DMS53 treated with DMSO at 0.1 percent for 48 hours (cell line): Measurements from ENCODE around the gene TIPRL.
"Not testable (repeated sequence)": the region's sequence is repeated elsewhere in the genome, so short reads cannot be mapped to it uniquely, and the experiment has no call there.

Experiments used
- DNase-seq: peaks from one replicate; lab custom pipeline; 2025; ENCODE audit not compliant: unreplicated experiment; lab: John Stamatoyannopoulos, UW

TIPRL gene

DNA sequence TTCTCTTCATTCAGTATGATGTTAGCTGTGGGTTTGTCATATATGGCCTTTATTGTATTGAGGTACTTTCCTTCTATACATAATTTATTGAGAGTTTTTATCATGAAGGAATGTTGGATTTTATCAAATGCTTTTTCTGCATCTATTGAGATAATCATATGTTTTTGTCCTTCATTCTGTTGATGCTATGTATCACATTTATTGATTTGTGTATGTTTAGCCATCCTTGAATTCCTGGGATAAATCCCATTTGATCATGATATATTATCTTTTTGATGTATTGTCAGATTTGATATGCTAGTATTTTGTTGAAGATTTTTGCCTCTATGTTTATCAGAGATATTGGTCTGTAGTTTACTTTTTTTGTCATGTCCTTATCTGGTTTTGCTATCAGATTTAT is 21.1 kb upstream of the TIPRL start:
- DNase-seq, result no peak

DNA sequence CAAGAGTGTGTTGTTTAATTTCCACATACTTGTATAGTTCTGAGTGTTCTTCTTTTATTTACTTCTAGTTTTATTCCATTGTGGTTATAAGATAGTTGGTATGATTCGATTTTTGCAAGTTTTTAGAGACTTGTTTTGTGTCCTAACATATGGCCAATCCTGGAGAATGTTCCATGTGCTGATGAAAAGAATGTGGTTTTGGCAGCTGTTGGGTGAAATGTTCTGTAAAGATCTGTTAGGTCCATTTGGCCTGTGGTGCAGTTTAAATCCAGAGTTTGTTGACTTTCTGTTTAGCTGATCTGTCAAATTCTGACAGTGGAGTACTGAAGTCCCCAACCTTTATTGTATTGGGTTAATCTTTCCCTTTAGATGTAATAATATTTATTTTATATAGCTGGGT is 19.5 kb upstream of the TIPRL start:
- no peak for DNase-seq

DNA sequence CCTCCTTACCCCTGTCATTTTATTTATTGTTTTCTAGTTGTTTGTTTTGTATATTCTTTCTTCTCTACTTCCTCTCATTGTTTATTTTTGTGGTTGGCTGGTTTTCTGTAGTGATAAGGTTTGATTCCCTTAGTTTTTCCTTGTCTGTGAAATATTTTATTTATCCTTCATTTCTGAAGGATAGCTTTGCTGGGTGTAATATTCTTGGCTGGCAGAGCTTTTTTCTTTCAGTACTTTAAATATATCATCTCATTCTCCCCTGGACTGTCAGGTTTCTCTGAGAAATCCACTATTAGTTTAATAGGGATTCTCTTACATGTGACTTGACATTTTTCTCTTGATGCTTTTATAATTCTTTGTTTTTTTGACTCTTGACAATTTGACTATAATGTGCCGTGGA is 18.8 kb upstream of the TIPRL start:
- no peak for DNase-seq

DNA sequence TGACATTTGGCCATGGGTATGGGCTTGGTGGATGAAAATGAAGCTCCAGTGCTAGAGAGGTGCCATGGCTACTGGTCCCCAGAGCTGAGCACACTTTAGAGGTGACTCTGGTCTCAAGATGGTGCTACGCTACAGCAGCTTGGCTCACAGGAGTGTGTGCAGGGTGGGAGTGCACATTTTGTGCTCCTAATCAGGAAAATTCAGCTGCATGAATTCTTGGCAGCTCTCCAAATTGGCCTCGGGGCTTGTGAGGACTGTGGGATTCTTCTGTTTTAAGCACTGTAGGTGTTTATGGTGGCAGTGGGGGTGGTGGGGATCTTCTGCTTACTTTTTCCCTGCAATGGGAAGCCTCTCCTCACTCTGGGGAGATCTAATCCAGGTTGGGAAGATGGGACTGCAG is 17.3 kb upstream of the TIPRL start:
- no peak for DNase-seq

DNA sequence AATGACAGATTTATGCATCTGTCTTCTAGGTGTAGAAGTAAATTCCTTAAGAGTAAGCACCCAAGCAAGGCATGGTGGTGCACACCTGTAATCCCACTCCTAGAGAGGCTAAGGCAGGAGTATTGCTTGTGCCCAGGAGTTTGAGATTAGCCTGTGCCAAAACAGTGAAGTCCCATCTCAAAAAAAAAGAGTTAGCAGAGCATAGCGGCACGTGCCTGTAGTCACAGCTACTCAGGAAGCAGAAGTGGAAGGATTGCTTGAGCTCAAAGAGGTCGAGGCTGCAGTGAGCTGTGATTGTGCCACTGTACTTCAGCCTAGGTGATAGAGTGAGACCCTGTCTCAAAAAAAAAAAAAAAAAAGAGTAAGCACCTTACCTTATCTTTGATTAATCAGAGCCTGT is 15.1 kb upstream of the TIPRL start:
- no peak for DNase-seq

DNA sequence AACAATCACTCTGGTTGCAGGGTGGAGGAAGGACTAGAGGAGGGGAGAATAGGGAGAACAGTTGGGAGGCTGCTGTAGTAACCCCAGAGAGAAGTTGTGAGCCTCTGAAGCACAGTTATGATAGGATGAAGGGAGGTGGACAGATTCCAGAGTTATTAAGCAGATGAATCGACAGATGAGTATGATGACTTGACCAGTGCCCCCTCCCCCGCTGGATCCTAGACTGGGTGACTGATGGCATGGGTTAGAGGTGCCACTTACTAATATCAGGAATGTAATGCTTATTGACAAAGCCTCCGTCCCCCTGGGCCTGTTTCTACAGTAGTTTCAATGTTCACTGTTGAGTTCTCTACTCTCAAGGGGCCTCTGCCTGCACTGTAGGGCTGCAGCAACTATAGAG is 14.0 kb upstream of the TIPRL start:
- DNase-seq, result no peak

DNA sequence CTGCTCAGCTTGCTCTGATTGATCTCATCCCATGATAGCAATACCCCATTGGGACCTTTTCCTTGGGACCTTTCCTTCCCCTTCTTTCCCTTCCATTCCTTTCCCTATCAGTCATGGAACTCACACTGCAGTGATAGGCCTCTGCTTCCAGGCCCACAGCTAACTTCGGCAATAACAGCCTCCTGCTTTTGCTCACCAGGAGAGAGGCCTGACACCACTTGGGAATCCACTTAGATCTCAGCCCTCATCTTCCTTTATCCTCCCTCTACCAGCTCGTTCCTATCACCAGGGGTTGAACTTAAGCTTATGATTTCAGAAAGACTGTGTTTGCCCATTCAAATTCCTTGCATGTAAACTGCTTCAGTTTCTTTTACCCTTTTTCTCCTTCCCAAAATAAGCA is 11.0 kb upstream of the TIPRL start:
- DNase-seq, result no peak

DNA sequence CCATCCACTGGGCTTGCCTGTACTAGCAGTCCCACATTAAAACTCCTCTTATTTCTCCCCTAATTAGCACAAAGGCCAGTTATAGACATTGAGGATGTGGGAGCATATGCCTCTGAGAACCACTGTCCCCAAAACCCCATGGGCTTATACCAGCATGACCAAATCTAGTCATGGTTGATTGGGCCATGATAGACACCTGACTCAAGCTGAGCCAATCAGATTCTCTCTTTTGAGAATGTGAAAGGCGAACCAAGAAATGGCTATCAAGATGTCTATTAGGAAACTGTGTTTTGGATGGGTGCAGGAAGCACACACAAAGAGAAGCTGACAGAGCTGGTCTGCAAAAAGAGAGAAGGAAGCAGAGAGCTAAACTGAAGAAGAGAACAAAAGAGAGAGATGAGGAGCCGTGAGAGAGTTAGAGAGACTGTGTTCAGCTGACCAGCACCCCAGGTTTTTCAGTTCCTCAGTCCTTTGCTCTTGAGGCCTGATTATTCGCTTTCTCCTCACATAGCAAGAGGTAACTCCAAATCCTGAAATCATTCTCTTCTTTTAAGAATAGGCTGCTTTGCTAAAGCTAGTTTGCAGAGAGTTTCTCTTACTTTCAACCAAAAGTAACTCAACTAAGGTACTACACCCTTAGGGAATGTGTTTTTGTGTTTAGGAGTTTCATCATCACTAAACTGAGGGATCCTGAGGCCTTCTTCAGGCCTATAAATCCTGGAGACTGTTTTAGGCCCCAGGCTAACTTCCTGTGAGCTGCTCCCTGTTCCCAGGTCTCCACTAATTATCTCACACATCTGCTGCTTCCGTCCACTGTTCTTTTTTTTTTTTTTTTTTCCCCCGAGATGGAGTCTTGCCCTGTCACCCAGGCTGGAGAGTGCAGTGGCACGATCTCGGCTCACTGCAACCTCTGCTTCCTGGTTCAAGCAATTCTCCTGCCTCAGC is 7.9 kb upstream of the TIPRL start:
- DNase-seq, result no peak

DNA sequence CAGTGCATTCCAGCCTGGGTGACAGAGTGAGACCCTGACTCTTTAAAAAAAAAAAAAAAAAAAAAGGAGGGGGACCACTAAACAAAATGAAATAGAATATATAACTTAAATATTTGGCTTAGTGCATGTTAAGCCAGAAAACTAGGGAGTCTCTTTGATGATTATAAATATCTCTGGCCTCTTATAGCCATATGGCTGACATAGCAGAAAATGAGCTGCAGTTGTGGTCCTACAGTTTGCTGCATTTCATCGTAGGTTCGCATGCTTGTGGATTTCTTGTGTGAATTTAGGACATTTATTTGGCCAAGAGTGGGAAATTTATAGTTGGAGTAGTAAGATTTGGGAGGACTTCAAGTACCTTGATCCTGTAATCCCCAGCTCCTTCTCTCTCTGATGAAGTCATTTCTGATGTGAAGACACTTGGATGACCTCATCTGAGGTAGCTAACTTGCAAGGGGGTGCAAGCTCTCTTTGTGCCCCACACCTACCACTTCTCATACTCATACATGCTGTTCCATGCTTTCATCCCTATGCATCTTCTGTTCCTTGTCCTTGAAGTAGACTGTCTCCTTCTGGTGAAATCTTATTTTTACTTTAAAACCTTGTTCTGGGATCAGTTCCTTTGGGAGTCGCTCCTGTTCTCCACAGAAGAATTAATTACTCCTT is 6.4 kb upstream of the TIPRL start:
- no peak for DNase-seq

DNA sequence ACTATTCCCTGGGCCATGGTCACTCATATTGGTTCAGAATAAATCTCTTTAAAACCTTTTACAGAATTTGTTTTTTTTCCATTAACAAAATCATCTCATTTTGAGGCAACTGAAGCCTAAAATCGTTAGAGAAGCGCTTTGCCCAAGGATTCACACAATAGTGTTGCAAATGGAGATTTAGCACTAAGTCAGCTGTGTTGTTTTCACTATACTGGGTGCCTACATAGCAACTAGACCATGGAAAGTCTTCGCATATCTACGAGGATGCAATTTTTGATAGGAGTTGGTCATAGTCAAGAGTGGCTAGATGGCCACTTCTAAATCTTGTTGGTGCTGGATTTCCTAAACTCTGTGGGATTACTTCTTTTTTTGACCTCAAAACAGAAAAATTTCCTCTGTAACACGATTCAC is 530 bp upstream of the TIPRL start:
- no peak for DNase-seq

DNA sequence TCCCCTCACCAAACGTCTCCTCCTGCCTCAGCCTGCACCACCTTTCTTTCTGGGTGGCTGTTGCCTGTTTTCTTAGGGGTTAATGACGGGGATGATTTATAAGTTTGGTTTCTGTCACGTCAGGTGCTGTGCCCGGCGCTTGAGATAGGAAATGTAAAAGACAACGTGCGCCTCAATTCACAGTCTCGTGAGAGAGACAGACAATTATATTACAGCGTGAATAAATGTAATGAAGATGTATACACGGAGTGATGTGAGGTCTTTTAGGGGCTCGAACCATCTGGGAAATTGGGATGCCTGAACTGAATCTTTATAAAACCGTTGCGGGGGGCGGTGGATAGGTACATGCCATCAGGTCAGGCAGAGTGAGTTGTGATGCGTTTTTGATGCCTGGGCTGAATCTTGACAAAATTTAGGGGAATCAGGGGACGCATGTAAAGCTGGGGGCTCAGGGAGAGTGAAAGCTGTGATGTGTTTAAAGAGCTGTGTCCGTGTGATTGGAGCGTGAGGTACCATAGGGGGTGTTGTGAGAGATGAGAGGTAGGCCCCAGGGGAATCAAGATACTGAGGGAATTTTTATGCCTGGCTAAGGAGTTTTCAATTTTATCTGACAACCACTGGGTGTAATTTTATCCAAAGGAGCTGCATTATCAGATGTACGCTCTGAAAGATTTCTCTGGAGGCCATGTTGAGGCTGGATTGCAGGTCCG is 831 bp downstream of the TIPRL start:
- DNase-seq, result no peak

DNA sequence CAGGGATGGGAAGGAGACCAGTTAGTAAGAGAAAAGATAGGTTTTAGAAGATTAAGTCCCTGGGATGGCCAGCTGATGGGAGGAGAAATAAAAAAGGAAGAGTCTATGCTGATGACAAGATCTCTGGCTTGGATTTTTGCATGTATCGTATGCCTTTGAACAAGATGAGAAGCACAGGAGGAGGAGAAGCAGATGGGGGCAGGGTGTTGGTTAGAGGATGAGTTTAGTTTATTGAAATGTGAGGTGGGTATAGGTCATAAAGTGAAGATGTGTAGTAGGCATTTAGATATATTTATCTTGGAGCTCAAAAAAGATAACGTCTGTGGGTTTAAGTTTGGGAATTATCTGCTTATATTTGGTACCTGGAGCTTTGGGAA is 1.4 kb downstream of the TIPRL start:
- DNase-seq, result no peak

DNA sequence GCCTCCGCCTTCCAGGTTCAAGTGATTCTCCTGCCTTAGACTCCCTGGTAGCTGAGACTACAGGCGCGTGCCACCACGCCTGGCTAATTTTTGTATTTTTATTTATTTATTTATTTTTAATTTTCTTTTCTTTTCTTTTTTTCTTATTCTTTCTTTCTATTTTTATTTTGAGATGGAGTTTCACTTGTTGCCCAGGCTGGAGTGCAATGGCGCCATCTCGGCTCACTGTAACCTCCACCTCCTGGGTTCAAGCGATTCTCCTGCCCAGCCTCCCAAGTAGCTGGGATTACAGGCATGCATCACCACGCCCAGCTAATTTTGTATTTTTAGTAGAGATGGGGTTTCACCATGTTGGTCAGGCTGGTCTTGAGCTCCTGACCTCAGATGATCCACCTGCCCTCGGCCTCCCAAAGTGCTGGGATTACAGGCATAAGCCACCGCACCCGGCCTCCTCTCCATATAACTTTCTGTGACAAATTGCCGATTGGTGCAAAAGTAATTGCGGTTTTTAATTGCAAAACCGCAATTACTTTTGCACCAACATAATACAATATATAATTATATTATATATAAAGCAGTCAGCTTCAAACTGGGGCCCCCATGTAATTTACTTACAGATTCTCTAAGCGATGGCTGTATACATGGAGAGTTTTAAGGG is 2.4 kb downstream of the TIPRL start:
- DNase-seq, result not testable (repeated sequence)

DNA sequence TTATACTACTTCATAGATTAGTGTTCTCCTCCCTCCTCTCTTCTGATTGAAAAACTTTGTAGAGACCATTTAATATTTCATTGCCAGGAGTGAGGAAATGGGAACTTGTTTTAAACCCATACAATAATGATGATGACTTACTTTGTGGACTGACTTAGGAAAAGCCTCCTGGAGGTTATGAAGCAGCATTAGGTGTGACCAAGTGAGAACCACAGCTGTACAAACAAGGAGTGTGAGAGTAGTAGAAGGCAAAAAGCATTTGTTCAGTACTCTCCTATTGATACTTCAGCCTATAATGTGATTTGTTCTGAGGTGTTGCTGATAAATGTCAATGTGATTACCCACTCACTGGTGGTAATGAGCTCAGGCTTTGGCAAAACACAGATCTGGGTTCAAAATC is 8.4 kb downstream of the TIPRL start:
- DNase-seq, result peak; percentile 48

DNA sequence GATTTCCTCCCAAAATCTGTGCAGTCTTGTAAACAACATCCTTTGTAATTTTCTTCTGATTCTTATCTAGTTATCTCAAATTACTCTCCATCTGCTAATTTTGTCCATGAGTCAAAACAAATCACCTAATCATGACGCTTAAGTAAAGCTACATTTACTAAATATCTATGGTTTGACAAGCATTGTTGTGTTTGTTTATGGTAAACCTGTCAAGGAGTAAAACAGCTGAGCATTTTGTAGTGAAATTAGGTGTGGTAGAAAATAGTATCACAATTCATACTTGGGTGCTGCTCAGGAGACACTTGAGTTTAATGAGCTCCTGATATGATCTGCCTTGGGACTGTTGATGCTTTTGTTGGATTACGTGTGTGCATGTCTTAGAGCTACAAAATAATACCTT is 11.6 kb downstream of the TIPRL start:
- DNase-seq, result no peak

DNA sequence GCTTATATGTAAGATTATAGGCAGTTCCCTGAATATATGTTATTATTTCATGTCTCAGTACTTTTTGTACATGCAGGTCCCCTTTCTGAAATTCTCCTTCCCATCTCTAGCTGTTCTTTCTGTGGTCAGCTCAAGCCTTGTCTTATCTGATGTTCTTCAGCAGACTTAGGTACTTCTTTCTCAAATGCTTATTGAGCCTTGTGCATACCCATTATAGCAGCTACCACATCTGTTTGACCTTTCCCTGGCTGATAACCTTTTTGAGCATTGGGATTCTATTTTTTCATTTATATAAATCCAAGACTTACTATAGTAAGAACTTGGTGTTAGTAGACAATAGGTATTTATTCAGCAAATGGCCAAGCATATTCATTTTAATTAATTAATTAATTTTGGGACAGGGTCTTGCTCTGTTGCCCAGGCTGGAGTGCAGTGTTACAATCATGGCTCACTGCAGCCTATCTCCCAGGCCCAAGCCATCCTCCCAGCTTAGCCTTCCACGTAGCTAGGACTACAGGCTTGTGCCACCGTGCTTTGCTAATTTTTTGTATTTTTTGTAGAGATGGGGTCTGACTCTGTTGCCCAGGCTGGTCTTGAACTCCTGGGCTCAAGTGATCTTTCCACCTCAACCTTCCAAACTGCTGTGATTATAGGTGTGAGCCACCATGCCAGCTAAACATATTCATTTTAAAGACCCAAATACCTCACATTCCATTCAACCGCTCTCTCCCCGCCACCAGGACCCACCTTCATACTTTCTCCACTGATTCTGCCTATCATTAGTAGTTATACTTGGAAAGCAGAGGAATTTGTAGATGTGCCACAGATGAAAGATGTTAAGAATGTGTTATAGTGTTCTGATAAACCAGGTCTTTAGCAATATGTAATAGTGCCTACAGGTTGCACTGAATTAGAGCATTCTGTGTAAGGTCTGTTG is 16.7 kb downstream of the TIPRL start:
- DNase-seq, result no peak

DNA sequence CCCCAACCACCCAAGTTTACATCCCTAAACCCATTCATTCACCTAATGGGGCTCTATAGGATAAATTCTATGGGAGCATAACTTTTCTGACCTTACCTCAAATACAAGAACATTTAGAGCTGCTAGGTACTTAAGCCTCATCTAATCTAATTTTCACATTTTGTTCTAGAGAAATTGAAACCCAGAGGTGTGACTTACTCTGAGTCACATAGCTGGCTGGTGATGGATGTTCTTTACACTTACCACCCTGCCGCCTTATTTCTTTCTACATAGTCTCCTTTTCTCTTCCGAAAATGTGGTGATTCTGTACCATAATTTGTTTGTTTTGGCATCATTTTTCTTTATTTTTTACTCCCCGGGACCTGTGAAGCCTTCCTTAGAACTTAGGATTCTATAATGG is 20.3 kb downstream of the TIPRL start:
- DNase-seq, result no peak

DNA sequence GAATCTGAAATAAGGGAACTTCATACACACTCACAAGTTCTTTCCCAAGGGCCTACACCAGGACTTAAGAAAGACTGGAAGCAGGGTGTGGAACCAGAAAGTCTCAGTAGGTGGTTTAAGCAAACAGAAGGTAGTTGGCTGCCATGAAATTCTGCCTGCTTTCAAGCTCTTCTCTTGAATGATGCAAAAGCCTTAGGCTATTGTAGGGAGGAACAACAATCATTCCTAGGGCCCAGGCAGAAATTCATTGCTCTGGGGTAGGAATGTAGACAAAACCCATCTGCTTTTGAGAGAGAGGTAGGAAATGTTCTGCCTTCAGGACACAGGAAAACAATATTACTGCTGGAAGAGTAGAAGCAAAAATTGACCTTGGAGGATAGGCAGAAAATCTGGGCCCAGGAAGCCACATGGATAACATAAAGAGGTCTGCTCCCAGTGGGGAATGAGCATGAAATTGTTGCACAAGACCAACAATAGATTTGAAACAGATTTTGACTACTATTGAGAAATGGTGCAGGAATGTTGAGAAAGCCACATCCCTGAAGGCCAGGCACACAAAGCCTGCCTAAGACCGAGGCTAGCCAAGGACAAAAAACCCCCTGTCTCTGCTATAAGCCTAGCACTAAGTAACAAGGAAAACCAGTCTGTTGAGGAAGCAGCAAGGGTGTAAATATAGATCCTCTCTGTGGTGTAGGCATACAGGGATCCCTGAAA is 24.3 kb downstream of the TIPRL start:
- DNase-seq, result no peak

DNA sequence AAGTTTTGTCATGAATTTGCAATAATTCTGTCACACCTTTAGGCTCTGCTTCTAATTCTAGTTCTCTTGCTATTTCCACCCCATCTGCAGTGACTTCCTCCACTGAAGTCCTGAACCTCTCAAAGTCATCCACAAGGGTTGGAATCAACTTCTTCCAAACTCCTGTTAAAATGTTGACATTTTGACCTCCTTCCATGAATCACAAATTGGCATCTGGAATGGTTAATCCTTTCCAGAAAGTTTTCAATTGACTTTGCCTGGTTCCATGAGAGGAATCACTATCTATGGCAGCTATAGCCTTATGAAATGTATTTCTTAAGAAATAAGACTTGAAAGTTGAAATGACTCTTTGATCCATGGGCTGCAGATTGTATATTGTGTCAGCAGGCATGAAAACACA is 27.3 kb downstream of the TIPRL start:
- DNase-seq, result no peak

DNA sequence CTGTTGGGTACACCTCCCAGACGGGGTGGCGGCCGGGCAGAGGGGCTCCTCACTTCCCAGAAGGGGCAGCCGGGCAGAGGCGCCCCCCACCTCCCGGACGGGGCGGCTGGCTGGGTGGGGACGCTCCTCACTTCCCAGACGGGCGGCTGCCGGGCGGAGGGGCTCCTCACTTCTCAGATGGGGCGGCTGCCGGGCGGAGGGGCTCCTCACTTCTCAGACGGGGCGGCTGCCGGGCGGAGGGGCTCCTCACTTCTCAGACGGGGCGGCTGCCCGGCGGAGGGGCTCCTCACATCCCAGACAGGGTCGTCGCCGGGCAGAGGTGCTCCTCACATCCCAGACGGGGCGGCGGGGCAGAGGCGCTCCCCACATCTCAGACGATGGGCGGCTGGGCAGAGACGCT is 28.9 kb downstream of the TIPRL start:
- DNase-seq, result not testable (repeated sequence)
